Embryonic facial prominence (tissue), 1 donor: ENCODE results near the gene ATAT1.
"Not testable (repeated sequence)": the region's sequence is repeated elsewhere in the genome, so short reads cannot be mapped to it uniquely, and the experiment has no call there.

Experiments
- DNase-seq: peaks from one replicate; pipeline ENCODE4 v3.0.0-alpha.2; 2016; ENCODE audit errors: extremely low spot score

Gene ATAT1

GRCh38 chr6:30626484-30627366 is at the start of gene ATAT1:
Gene ATAT1, plus strand, starts transcription at chr6:30626874.
- peak; percentile 89 for DNase-seq

- no peak for DNase-seq
Observed at GRCh38 chr6:30578051-30578450, 48.6 kb upstream of the ATAT1 start.

- DNase-seq: no peak
Observed at GRCh38 chr6:30583921-30584320, 42.8 kb upstream of the ATAT1 start.

DNA sequence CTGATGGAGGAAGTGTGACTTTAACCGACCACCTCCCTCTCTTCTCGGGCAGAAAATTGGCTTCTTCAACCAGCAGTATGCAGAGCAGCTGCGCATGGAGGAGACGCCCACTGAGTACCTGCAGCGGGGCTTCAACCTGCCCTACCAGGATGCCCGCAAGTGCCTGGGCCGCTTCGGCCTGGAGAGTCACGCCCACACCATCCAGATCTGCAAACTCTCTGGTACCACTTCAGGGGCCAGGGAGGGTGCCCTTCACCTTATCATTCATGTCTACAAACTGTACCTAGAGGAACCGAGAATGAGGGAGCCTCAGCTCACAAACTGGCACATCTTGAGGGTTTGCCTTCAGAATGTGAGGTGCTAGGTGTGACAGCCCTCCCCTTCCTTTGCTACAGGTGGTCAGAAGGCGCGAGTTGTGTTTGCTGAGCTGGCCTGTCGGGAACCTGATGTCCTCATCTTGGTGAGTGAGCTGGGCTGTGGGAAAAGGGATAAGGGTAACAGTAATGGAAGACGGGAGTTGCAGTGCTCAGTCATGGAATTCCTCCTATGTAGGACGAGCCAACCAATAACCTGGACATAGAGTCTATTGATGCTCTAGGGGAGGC is 36.8 kb upstream of the ATAT1 start:
- no peak for DNase-seq

DNA sequence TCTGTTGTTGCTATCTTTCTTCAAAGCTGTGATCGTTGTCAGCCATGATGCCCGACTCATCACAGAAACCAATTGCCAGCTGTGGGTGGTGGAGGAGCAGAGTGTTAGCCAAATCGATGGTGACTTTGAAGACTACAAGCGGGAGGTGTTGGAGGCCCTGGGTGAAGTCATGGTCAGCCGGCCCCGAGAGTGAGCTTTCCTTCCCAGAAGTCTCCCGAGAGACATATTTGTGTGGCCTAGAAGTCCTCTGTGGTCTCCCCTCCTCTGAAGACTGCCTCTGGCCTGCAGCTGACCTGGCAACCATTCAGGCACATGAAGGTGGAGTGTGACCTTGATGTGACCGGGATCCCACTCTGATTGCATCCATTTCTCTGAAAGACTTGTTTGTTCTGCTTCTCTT is 36.2 kb upstream of the ATAT1 start:
- DNase-seq: no peak

GRCh38 chr6:30591008-30591407 is 35.7 kb upstream of the ATAT1 start:
- no peak for DNase-seq

DNA sequence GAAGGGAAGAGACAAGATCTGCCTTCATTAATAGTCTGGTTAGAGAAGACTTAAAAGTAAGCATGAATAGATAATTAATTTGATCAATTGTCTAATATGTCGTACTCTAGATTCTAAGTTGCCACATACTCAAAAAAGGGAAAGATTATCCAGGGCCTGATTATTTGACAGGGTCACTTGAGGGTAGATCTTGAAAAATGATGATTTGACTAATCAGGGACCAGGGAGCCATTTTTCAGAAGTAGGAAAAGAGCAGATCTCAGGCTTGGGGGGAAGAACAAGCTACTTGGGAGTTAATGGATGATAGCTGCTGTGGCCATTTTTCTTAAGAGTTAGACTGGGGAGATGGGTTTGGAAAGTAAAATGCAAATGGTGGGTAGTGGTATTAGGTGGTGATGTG is 34.4 kb upstream of the ATAT1 start:
- no peak for DNase-seq

GRCh38 chr6:30597315-30598144 is 29.1 kb upstream of the ATAT1 start:
- not testable (repeated sequence) for DNase-seq

- DNase-seq: no peak
Observed at GRCh38 chr6:30598912-30599624, 27.6 kb upstream of the ATAT1 start.

DNA sequence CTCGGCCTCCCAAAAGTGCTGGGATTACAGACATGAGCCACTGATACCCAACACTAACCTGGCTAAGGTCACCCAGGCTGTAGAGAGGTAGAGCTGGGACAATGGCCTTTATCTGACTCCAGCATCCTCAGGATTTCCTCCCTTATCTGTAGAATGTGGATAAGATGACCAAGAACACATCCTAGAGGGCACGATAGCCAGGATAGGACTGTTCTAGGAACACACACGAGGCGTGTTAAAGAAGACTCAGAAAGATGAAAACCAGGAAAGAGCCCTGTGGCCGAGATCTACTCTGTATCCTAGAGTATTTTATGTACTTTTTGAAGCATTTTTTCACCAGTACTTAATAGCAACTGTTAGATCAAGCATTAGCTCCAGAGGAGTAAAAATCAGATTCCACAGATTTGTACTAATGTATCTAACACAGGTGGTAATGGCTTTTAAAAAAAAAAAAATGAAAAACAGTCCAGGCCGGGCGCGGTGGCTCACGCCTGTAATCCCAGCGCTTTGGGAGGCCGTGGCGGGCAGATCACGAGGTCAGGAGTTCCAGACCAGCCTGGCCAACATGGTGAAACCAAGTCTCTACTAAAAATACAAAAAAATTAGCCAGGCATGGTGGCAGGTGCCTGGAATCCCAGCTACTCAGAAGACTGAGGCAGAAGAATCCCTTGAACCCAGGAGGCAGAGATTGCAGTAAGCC is 26.9 kb upstream of the ATAT1 start:
- no peak for DNase-seq

DNA sequence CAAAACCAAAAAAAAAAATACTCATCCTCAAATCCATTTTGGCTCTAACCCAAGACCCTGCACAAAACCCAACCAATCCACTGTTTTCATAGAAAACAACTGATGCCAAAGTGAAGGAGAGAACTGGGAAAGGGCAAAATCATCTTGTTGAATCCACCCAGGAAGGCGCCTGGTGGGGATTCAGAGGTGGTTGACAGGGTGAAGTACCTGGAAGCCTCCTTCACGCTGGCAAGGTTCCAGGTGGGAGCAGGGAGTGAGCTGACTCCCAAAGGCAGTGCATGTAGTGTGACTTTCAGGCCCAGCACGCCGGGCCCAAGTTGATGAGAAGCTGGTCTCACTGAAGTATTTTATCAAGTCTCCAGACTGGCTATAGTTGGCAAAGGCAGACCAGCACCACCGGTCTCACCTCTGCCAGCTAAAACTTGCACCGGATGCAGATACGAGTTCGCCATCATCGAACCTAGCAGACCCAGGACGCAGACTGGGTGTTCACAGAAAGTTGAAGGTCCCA is 26.2 kb upstream of the ATAT1 start:
- no peak for DNase-seq

GRCh38 chr6:30601436-30601814 is 25.2 kb upstream of the ATAT1 start:
- DNase-seq: no peak

DNA sequence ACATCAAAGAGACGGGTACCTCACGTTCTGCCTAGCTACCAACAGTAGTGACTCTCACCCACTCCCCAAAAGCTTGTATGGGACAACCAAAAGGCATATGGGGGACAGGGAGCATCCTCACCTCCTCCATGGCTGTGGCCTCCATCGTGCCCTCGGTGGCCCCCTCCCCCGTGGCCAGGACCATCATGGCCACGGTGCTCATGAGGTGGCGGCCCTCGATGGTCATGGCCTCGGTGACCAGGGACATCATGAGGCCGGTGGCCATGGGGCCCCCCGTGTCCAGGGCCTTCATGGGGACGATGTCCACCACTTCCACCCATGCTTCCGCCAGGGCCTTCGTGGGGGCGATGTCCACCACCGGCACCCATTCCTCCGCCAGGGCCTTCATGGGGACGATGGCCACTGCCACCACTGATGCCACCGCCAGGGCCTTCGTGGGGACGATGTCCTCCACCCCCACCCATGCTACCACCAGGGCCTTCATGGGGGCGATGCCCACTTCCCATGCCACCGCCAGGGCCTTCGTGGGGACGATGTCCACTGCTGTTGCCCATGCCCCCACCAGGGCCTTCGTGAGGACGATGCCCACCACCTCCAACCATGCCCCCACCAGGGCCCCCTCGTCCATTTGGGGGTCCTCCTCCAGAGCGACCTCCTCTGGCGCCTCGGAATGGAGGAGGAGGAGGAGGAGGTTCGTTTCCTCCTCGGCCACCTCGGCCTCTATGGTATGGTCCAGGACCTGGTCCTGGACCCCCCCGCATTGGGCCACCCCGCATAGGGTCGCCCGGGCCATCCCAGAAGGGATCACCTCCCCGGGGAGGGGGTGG is 24.6 kb upstream of the ATAT1 start:
- no peak for DNase-seq

DNA sequence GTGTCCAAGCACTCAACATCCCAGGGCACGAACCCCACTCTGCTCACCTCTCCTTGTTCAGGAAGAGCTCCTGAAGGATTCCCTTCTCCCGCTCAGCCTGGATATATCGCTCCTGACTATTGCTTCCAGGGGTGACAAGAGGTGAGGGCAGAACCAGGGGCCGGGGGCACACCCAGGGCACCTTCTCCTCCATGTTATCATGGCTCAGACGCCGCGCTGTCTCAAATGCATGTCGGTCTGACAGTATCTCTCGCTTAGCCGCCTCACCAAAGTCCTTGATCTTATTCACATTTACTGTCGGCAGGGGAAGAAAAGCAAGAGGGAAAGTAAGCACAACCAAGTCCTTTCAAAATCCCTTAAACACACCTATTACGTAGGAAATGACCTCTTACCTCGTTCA is 22.7 kb upstream of the ATAT1 start:
- DNase-seq: no peak

DNA sequence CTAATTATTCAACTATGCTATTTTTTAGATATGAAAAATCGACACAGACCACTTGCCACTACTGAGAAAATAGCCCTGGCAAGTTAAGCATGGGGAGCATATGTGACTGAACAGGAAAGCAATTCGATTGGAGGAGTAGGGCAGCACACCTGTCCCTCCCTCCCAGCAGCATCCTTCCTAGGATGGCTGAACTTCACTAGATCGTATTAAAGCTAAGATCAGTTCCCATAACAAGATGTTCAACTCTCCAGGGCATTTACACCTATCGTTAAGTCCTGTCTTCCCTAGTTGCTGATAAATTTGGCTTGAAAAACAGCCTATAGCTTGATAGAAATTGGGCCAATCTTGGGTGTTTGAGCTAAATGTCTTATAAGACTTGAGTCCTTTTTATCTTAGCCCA is 16.6 kb upstream of the ATAT1 start:
- no peak for DNase-seq

DNA sequence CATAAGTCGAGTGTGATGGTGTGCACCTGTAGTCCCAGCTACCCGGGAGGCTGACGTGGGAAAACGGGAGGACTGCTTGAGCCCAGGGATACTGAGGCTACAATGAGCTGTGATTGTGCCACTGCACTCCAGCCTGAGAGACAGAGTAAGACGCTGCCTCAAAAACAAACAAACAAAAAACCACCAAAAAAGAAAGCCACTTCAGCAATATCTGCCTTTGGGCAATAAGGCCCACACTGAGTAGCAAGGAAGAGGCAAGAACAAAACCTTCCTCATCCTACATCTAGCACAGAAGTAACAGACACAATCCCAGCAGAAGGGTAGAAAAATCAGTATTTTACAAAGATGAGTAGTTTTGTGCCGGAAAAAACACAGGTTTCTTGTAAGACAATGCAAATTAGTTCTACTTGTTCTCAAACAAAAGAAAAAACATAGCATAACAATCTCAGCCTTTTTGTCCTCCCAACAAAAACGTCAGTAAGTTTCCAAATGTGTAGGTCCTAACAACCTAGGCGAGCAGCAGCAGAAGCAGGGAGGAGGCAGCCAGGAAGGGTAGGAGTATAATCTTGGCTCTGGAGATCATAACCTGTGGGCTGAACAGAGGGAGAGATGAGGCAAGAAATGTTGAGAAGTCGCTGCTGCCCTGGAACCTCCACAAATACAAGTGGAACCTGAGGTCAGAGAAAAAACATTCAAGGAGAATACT is 15.4 kb upstream of the ATAT1 start:
- DNase-seq: no peak

- DNase-seq: no peak
Observed at GRCh38 chr6:30611856-30612194, 14.8 kb upstream of the ATAT1 start.

DNA sequence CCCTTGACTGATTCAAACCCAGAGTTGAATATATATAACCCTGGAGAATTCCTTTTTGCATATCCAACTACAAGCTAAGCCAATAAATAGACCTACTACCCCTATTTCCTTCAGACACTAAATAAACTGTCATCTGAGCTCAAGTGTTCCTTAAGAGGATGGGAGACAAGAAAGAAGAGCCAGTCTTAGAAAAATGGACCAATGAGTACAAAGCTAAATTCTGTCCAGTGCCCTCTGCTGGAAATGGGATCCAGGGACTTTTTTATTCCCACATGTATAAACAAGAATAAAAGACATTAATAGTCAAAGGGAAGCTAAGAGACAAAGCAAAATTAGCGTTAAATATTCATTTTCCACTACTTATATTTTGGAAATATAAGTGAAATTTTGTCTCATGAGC is 14.5 kb upstream of the ATAT1 start:
- no peak for DNase-seq

DNA sequence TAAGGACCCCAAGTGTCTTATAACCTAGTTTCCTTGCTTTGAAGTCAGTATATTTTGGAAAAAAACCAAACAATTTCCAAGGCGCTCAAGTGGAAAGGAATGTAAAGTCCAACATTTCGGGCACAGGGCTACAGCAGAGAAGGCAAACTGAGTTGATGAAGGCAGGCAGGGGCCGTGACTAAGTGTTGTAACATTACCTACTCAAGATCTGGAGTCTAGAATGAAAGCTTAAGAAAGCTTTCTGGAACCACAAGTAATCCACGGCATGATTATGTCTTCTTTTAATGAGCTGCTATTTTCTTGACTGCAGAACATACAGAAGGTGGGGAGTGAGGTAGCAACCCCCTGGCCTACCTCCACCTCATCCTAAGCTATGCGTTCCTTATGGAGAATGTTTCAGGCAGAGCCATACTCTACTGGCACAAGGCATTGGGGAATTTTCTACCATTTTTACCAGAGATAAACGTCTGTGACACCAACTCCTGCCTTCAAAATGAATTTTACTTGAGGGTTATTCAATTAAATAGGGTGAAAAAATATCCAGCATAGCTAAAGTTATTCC is 13.9 kb upstream of the ATAT1 start:
- DNase-seq: no peak
